BE2C (cell line): ENCODE data around the gene ATXN10.

Experiments
- DNase-seq: peaks from one replicate; pipeline ENCODE4 v3.0.0-alpha.2; 2020
- H3K27me3 ChIP-seq: fragments of 250-450 bp; sonication (Bioruptor Pico); 2 replicates; pipeline ENCODE4 v1.5.1; 2020; ENCODE audit warnings: mild to moderate bottlenecking
- H3K36me3 ChIP-seq: fragments of 250-450 bp; sonication (Bioruptor Pico); 2 replicates; pipeline ENCODE4 v1.5.1; 2020; ENCODE audit warnings: mild to moderate bottlenecking
- H3K4me1 ChIP-seq: fragments of 250-450 bp; sonication (Bioruptor Pico); 2 replicates; pipeline ENCODE4 v1.5.1; 2020
- H3K4me3 ChIP-seq: 2 replicates; pipeline ENCODE4 v1.5.1; 2011; ENCODE audit warnings: low read depth, low read length
- H3K9me3 ChIP-seq: fragments of 250-450 bp; sonication (Bioruptor Pico); 2 replicates; pipeline ENCODE4 v1.5.1; 2020
- TF ChIP-seq, protein P1 (sequence below): IDR thresholded peaks from 2 replicates; pipeline ENCODE4 v1.5.1; 2012; ENCODE audit warnings: mild to moderate bottlenecking, low read depth, low read length

Gene ATXN10

DNA sequence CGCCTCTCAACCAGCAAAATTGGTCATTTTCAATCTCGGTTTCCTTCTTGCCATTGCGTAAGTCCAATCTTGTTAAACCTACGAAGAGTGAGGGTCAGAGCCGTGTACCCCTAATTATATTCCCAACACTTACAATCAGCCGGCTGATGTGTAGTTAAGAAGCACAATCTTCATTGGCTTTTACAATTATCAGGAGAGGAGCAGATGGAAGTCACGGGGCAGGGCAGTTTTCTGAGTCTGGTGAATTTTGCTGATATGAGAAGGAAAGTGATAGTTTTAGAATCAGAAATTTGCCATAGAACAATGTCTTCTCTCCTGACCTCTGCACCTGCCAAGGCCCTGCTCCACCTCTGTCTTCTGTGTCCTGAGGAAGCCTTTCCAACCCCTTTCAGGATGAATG is 35.0 kb upstream of the ATXN10 start:
- H3K4me1 ChIP-seq, result no peaks in the 10 kb centered on the region; the same call in 1 of the 2 replicates

DNA sequence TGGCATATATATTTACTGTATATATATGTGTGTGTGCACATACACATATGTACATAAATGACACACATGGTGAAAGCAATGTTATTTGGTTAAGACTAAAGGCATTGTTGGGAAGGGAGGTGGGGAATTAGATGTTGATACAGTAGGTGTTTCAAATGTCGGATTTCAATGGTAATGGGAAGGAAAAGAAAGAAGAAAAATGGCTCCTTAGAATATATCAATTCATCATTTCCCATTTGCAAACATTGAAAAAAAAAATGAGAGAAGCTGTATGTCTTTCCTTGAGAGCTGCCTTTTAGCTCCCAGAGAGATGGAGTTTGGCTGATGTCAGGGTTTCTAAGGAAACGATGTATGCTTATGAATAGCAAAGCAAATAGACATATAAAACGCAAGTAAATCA is 33.4 kb upstream of the ATXN10 start:
- DNase-seq, result no peak
- H3K36me3 ChIP-seq, result no peaks in the 10 kb centered on the region
- TF ChIP-seq, protein P1, sequence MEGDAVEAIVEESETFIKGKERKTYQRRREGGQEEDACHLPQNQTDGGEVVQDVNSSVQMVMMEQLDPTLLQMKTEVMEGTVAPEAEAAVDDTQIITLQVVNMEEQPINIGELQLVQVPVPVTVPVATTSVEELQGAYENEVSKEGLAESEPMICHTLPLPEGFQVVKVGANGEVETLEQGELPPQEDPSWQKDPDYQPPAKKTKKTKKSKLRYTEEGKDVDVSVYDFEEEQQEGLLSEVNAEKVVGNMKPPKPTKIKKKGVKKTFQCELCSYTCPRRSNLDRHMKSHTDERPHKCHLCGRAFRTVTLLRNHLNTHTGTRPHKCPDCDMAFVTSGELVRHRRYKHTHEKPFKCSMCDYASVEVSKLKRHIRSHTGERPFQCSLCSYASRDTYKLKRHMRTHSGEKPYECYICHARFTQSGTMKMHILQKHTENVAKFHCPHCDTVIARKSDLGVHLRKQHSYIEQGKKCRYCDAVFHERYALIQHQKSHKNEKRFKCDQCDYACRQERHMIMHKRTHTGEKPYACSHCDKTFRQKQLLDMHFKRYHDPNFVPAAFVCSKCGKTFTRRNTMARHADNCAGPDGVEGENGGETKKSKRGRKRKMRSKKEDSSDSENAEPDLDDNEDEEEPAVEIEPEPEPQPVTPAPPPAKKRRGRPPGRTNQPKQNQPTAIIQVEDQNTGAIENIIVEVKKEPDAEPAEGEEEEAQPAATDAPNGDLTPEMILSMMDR, result no peak
- peaks cover 3% of the 10 kb centered on the region; the same call in 1 of the 2 replicates for H3K4me1 ChIP-seq
- H3K9me3 ChIP-seq, result no peaks in the 10 kb centered on the region
- H3K4me3 ChIP-seq, result no peak overlapping the region
- no peaks in the 10 kb centered on the region for H3K27me3 ChIP-seq

More for the DNA sequence above, 35.0 kb upstream of the ATXN10 start:
- Histone ChIP-seq H3K9me3 (no peaks in the 10 kb centered on the region), H3K27me3 (no peaks in the 10 kb centered on the region), H3K36me3 (no peaks in the 10 kb centered on the region), H3K4me3 (no peak overlapping the region)
- DNase-seq, result no peak
- TF ChIP-seq, protein P1, result no peak

DNA sequence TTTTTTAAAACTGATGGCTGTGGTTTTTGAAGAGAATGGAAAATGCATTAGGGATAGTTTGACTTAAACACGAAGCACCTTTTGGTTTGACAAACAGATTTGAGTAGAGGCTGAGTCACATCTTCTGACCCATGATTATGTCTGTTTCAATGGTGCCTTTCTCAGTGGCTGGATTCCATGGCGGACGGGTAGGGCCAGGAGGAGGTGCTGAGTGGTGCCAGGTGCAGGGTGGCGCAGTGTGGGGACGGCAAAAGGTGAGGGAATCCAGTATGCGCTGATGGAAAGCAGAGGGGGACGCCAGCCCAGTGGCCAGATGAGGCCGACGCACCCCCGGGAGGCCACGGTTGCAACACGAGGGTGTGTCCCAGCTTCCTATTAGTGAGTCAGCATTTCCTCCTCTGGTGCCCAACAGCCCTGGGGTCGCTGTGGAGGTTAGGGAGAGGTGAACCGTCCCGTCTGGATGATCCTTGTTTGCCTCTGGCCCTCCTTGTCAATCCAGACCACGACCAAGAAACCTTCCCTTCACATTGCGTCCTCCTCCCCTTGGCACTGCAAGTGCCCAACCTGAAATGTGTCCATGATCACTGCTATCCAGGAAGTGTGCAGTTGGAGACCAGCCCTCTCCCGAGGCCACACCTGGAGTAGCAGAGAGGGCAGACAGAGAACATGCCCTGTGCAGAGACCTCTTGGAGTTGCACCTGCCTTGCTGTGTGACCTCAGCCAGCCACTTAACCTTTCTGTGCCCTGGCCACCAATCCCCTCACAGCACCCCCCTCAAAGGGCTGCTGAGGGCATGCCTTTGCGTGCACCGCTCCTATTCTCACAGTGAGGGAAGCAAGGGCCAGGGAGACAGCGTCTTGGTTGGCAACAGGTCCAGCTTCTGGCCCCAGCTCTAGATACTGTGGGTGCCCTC is 32.5 kb upstream of the ATXN10 start:
- Histone ChIP-seq H3K4me1 (peaks cover 3% of the 10 kb centered on the region; the same call in 1 of the 2 replicates), H3K27me3 (no peaks in the 10 kb centered on the region), H3K4me3 (no peak overlapping the region), H3K36me3 (no peaks in the 10 kb centered on the region), H3K9me3 (no peaks in the 10 kb centered on the region)
- DNase-seq, result no peak
- TF ChIP-seq, protein P1, result no peak

DNA sequence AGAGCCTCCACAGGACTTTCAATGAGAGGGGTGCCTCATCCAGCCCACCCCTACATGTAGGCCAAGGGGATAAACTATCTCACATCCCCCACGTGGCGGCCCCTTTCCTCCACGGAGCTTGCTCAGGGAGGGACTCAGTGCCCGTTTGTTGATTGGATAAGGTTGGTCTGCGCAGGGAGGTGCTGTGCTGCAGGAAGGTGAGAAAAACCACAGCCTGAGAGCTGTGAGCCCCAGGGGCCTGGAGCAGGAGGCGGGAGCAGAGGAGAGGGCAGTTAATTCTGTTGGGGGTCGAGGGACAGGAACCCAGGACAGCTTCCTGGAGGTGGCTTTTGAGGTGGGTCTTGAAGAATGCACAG is 31.9 kb upstream of the ATXN10 start:
- peaks cover 3% of the 10 kb centered on the region; the same call in 1 of the 2 replicates for H3K4me1 ChIP-seq
- TF ChIP-seq, protein P1, result no peak

DNA sequence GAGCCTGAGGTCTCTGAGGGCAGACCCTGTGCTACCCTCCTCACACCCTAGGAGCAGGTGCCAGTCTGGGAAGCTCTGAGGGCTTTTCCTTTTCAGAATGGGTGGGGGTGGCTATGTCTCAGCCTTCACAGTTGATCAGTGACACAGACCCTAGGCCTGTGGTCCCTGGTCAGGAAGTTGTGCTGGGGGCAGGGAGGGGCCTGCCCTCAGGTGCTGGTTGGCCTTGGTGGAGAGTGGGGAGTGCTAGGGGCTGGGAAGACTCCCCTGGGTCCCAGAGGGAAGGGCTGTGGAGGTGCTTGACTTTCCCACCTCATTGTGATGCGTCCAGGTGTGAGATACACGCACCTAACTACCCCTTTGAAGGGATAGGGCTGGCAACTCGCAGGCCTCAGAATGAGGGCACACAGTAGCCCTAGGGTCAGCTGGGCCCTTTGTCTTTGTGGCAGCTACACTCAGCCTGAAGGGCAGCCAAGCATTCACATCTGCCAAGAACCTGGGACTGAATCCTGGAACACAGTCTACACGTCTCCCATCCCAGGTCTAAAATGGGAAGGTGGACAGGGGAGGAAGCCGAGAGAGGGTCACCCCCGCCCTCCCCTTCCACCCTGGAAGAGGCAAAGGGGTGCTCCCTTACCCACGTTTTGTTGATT is 31.2 kb upstream of the ATXN10 start:
- DNase-seq, result no peak
- TF ChIP-seq, protein P1, result no peak
- H3K36me3 ChIP-seq, result no peaks in the 10 kb centered on the region
- no peaks in the 10 kb centered on the region for H3K9me3 ChIP-seq
- H3K4me3 ChIP-seq, result no peak overlapping the region
- no peaks in the 10 kb centered on the region for H3K27me3 ChIP-seq
- peaks cover 3% of the 10 kb centered on the region; the same call in 1 of the 2 replicates for H3K4me1 ChIP-seq

More for the DNA sequence above, 31.9 kb upstream of the ATXN10 start:
- DNase-seq, result no peak
- Histone ChIP-seq H3K27me3 (no peaks in the 10 kb centered on the region), H3K4me3 (no peak overlapping the region), H3K9me3 (no peaks in the 10 kb centered on the region), H3K36me3 (no peaks in the 10 kb centered on the region)
